OCI-LY7 (cell line): Measurements from ENCODE around the gene BRSK2. TPM values are rescaled to one million over a fixed set of nuclear protein-coding genes. Genes with fewer than 3 reads are reported as not detected.

Experiments
- BruUV-seq: library from RNA; stranded (reverse); fragments of 400-500 nt; replicated peaks from 2 replicates; lab custom pipeline; 2021; lab: Mats Ljungman, UMichigan
- CTCF ChIA-PET: fragments of 300-600 bp; sonication (Branson Sonifier 250); formaldehyde crosslinking; loops from one replicate; lab custom pipeline; 2022; ENCODE audit warnings: antibody characterized with exemption; ENCODE audit not compliant: unreplicated experiment; lab: Charles Lee
- POLR2A ChIA-PET: fragments of 300-600 bp; sonication (Branson Sonifier 250); formaldehyde crosslinking; loops from one replicate; lab custom pipeline; 2022; ENCODE audit warnings: antibody characterized with exemption; lab: Charles Lee
- DNase-seq: peaks from one replicate; pipeline ENCODE4 v3.0.0-alpha.2; 2015; ENCODE audit warnings: low spot score
- H2AFZ ChIP-seq: fragments of 200-600 bp; sonication (generic), shearing (Covaris generic); 2 replicates; pipeline ENCODE4 v1.6.1; 2014; ENCODE audit warnings: mild to moderate bottlenecking, antibody characterized with exemption, low read length, moderate library complexity
- H3K27ac ChIP-seq: fragments of 200-600 bp; sonication (generic); 2 replicates; pipeline ENCODE4 v1.5.1; 2014; ENCODE audit warnings: mixed run types, low read depth, mild to moderate bottlenecking, moderate library complexity, low read length, inconsistent platforms; ENCODE audit not compliant: poor library complexity, severe bottlenecking
- H3K36me3 ChIP-seq: fragments of 200-600 bp; sonication (generic); 2 replicates; pipeline ENCODE4 v1.6.1; 2014; ENCODE audit warnings: mild to moderate bottlenecking, antibody characterized with exemption, low read length, moderate library complexity, mixed read lengths; ENCODE audit not compliant: insufficient read depth
- H3K4me1 ChIP-seq: fragments of 200-600 bp; sonication (generic); 2 replicates; pipeline ENCODE4 v1.5.1; 2014; ENCODE audit warnings: mild to moderate bottlenecking, low read length; ENCODE audit not compliant: insufficient read depth, poor library complexity, severe bottlenecking
- H3K4me2 ChIP-seq: fragments of 200-600 bp; sonication (generic); 2 replicates; pipeline ENCODE4 v1.6.1; 2014; ENCODE audit warnings: mild to moderate bottlenecking, low read length
- H3K4me3 ChIP-seq: fragments of 200-600 bp; sonication (generic); 2 replicates; pipeline ENCODE4 v1.5.1; 2014; ENCODE audit warnings: mild to moderate bottlenecking, low read depth, low read length; ENCODE audit not compliant: poor library complexity, severe bottlenecking
- H3K79me2 ChIP-seq: fragments of 200-600 bp; sonication (generic); 2 replicates; pipeline ENCODE4 v1.6.1; 2016; ENCODE audit warnings: low read depth, mild to moderate bottlenecking, low read length, moderate library complexity, mixed read lengths; ENCODE audit not compliant: insufficient read depth
- H3K9me2 ChIP-seq: fragments of 200-600 bp; sonication (generic); 2 replicates; pipeline ENCODE4 v1.6.1; 2016; ENCODE audit warnings: mild to moderate bottlenecking, low read length, mixed read lengths; ENCODE audit not compliant: insufficient read depth
- H3K9me3 ChIP-seq: fragments of 200-600 bp; sonication (generic); 2 replicates; pipeline ENCODE4 v1.6.1; 2014; ENCODE audit warnings: mild to moderate bottlenecking, mixed run types, low read length, mixed read lengths
- H4K20me1 ChIP-seq: fragments of 200-600 bp; sonication (generic); 2 replicates; pipeline ENCODE4 v1.6.1; 2014; ENCODE audit warnings: mild to moderate bottlenecking, antibody characterized with exemption, low read length, moderate library complexity, mixed read lengths; ENCODE audit not compliant: insufficient read depth
- EZH2phosphoT487 ChIP-seq: fragments of 200-600 bp; sonication (generic); IDR thresholded peaks from 2 replicates; pipeline ENCODE4 v1.6.1; 2018; ENCODE audit warnings: low read depth, borderline replicate concordance, mild to moderate bottlenecking, mixed run types, antibody characterized with exemption, low read length, moderate library complexity, mixed read lengths
- intact Hi-C: fragments of 100-400 bp; cut with micrococcal nuclease; formaldehyde crosslinking; loops from one replicate; pipeline ENCODE4 v1.10.0; 2022; ENCODE audit not compliant: unreplicated experiment
- total RNA-seq, 2 experiments: library from RNA; depleted of rRNA in 1 of 2; stranded (reverse); fragments of >200 nt in 1 of 2; shearing (Covaris generic) in 1 of 2; gene quantifications; 2 replicates each; pipeline ENCODE4 v1.2.3, GENCODE V29; 2014 to 2022
- TF ChIP-seq, protein P1 (sequence below): fragments of 200-600 bp; sonication (generic); conservative IDR thresholded peaks from 2 replicates; pipeline ENCODE4 v1.5.1; 2014; ENCODE audit warnings: mild to moderate bottlenecking, antibody characterized with exemption, low read length, moderate library complexity, mixed read lengths

BRSK2 gene
- total RNA-seq, 2 experiments from 2014 or later = not detected

DNA sequence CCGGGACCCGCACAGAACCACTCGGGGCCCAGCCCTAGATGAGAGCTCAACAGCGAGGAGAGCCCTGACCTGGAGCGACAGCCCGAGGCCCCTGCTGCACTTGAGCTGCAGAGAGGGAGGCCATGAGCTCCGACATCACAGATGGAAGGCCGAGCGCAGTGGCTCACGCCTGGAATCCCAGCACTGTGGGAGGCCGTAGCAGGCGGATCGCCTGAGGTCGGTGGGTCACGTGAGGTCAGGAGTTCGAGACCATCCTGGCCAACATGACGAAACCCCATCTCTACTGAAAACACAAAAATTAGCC lies 13.8 kb upstream of the BRSK2 start:
- POLR2A ChIA-PET = no interaction called here
- no peak for DNase-seq

GRCh38 chr11:1377231-1377780 lies 12.4 kb upstream of the BRSK2 start:
- Histone ChIP-seq H3K9me2 (no peaks in the 10 kb centered on the region), H3K4me1 (no peaks in the 10 kb centered on the region), H3K79me2 (no peaks in the 10 kb centered on the region), H2AFZ (no peak overlapping the region), H3K4me3 (no peak overlapping the region), H3K4me2 (no peak overlapping the region), H3K36me3 (no peaks in the 10 kb centered on the region), H4K20me1 (no peaks in the 10 kb centered on the region), H3K9me3 (no peaks in the 10 kb centered on the region), H3K27ac (no peak overlapping the region)
- TF ChIP-seq EZH2phosphoT487 = no peak
- TF ChIP-seq, protein P1, sequence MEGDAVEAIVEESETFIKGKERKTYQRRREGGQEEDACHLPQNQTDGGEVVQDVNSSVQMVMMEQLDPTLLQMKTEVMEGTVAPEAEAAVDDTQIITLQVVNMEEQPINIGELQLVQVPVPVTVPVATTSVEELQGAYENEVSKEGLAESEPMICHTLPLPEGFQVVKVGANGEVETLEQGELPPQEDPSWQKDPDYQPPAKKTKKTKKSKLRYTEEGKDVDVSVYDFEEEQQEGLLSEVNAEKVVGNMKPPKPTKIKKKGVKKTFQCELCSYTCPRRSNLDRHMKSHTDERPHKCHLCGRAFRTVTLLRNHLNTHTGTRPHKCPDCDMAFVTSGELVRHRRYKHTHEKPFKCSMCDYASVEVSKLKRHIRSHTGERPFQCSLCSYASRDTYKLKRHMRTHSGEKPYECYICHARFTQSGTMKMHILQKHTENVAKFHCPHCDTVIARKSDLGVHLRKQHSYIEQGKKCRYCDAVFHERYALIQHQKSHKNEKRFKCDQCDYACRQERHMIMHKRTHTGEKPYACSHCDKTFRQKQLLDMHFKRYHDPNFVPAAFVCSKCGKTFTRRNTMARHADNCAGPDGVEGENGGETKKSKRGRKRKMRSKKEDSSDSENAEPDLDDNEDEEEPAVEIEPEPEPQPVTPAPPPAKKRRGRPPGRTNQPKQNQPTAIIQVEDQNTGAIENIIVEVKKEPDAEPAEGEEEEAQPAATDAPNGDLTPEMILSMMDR = no peak
- ChIA-PET POLR2A (no interaction called here), CTCF (no interaction called here)
- BruUV-seq = no TSS peak
- intact Hi-C loops = no loop called here
- no peak for DNase-seq

More for the DNA sequence above, 13.8 kb upstream of the BRSK2 start:
- intact Hi-C loops = no loop called here
- Histone ChIP-seq H3K9me3 (no peaks in the 10 kb centered on the region), H2AFZ (no peak overlapping the region), H4K20me1 (no peaks in the 10 kb centered on the region), H3K4me1 (no peaks in the 10 kb centered on the region), H3K79me2 (no peaks in the 10 kb centered on the region), H3K4me2 (no peak overlapping the region), H3K4me3 (no peak overlapping the region), H3K36me3 (no peaks in the 10 kb centered on the region), H3K9me2 (no peaks in the 10 kb centered on the region), H3K27ac (no peak overlapping the region)
- no TSS peak for BruUV-seq
- CTCF ChIA-PET = no interaction called here
- TF ChIP-seq, protein P1 = no peak

GRCh38 chr11:1381793-1382425 lies 7.8 kb upstream of the BRSK2 start:
- Histone ChIP-seq H3K4me1 (no peaks in the 10 kb centered on the region), H2AFZ (no peak overlapping the region), H3K4me2 (no peak overlapping the region), H3K79me2 (no peaks in the 10 kb centered on the region), H3K27ac (no peak overlapping the region), H3K36me3 (no peaks in the 10 kb centered on the region), H3K9me3 (no peaks in the 10 kb centered on the region), H3K9me2 (no peaks in the 10 kb centered on the region), H3K4me3 (no peak overlapping the region), H4K20me1 (no peaks in the 10 kb centered on the region)
- TF ChIP-seq, protein P1 = no peak
- TF ChIP-seq EZH2phosphoT487 = no peak
- DNase-seq = no peak
- BruUV-seq = no TSS peak
- POLR2A ChIA-PET = no interaction called here
- intact Hi-C loops = no loop called here
- CTCF ChIA-PET = no interaction called here
